ENCODE measurements around the gene CARD11. TPM values are rescaled to one million over a fixed set of nuclear protein-coding genes. Genes with fewer than 3 reads are reported as not detected.

CARD11 gene
- polyA plus RNA-seq, 1 donor from 2014 or later: not detected

- Histone ChIP-seq H3K79me2 (replicated peaks; ENCODE audit: insufficient read depth, low read length) (no peaks in the 10 kb centered on the region), H3K27me3 (ENCODE audit: insufficient read depth, low read depth, low read length) (no peaks in the 10 kb centered on the region), H3F3A (ENCODE audit: insufficient read depth, low read length, poor library complexity, severe bottlenecking) (no peaks in the 10 kb centered on the region), H2AFZ (ENCODE audit: low read depth, low read length) (no peak overlapping the region), H3K9me2 (ENCODE audit: insufficient read depth, low read length) (no peaks in the 10 kb centered on the region), H4K20me1 (ENCODE audit: insufficient read depth) (no peaks in the 10 kb centered on the region), H3K9ac (ENCODE audit: low read length) (no peak overlapping the region), H3K9me3 (ENCODE audit: low read length) (no peaks in the 10 kb centered on the region), H3K27ac (ENCODE audit: low read length) (no peak overlapping the region), H3K36me3 (ENCODE audit: insufficient read depth, low read length) (no peaks in the 10 kb centered on the region), H3K4me2 (ENCODE audit: low read length) (no peak overlapping the region), H3K4me3 (ENCODE audit: low read length) (no peak overlapping the region)
- no peak for TF ChIP-seq EZH2 (IDR thresholded peaks at IDR 0.05; ENCODE audit: borderline replicate concordance, insufficient read depth, low read length, poor library complexity, severe bottlenecking)
- no peak for TF ChIP-seq MXI1 (conservative IDR thresholded peaks at IDR 0.05; ENCODE audit: poor library complexity, severe bottlenecking)
- TF ChIP-seq EP300 (conservative IDR thresholded peaks at IDR 0.05; ENCODE audit: poor library complexity, severe bottlenecking): no peak
- no peak for TF ChIP-seq TAF1 (IDR thresholded peaks at IDR 0.05; ENCODE audit: low read depth)
- no peak for TF ChIP-seq RAD21 (conservative IDR thresholded peaks at IDR 0.05)
- TF ChIP-seq SMC3 (conservative IDR thresholded peaks at IDR 0.05; ENCODE audit: poor library complexity): no peak
- no peak for TF ChIP-seq REST (IDR thresholded peaks at IDR 0.05; ENCODE audit: borderline replicate concordance)
- TF ChIP-seq POLR2AphosphoS5 (IDR thresholded peaks at IDR 0.05): no peak
- TF ChIP-seq CTCF (IDR thresholded peaks at IDR 0.05; ENCODE audit: poor library complexity, severe bottlenecking): no peak
These were observed 23.5 kb upstream of the CARD11 start for GRCh38 chr7:3067193-3067592.

- H3K4me2 ChIP-seq (ENCODE audit: low read length): no peak overlapping the region
- no peaks in the 10 kb centered on the region for H3K9me3 ChIP-seq (ENCODE audit: low read length)
- no peaks in the 10 kb centered on the region for H3K9me2 ChIP-seq (ENCODE audit: insufficient read depth, low read length)
- no peak overlapping the region for H3K4me3 ChIP-seq (ENCODE audit: low read length)
- no peak overlapping the region for H2AFZ ChIP-seq (ENCODE audit: low read depth, low read length)
- H3K27me3 ChIP-seq (ENCODE audit: insufficient read depth, low read depth, low read length): no peaks in the 10 kb centered on the region
- H3K27ac ChIP-seq (ENCODE audit: low read length): no peak overlapping the region
- H4K20me1 ChIP-seq (ENCODE audit: insufficient read depth): no peaks in the 10 kb centered on the region
- no peaks in the 10 kb centered on the region for H3K36me3 ChIP-seq (ENCODE audit: insufficient read depth, low read length)
- no peaks in the 10 kb centered on the region for H3F3A ChIP-seq (ENCODE audit: insufficient read depth, low read length, poor library complexity, severe bottlenecking)
- H3K9ac ChIP-seq (ENCODE audit: low read length): no peak overlapping the region
- no peaks in the 10 kb centered on the region for H3K79me2 ChIP-seq (replicated peaks; ENCODE audit: insufficient read depth, low read length)
- TF ChIP-seq TAF1 (IDR thresholded peaks at IDR 0.05; ENCODE audit: low read depth) (no peak), EP300 (conservative IDR thresholded peaks at IDR 0.05; ENCODE audit: poor library complexity, severe bottlenecking) (no peak), RAD21 (conservative IDR thresholded peaks at IDR 0.05) (no peak), MXI1 (conservative IDR thresholded peaks at IDR 0.05; ENCODE audit: poor library complexity, severe bottlenecking) (no peak)
These were observed 22.8 kb upstream of the CARD11 start for GRCh38 chr7:3066506-3066905.
